Myocyte (in vitro differentiated cells): Measurements from ENCODE around the gene LASP1. TPM values are rescaled to one million over a fixed set of nuclear protein-coding genes. Genes with fewer than 3 reads are reported as not detected.

Source experiments
- DNase-seq: peaks from one replicate; pipeline ENCODE4 v3.0.0-alpha.2; 2012; ENCODE audit warnings: low read depth
- total RNA-seq: library from RNA; depleted of rRNA; stranded (reverse); fragments of >200 nt; gene quantifications from 2 replicates; pipeline ENCODE4 v1.2.3, GENCODE V29; 2014

The LASP1 gene
- total RNA-seq, 1 donor from 2014 or later = 89.9 TPM

- no peak for DNase-seq
Observed at GRCh38 chr17:38885728-38886642, 16.1 kb downstream of the LASP1 start.

- no peak for DNase-seq
Observed at GRCh38 chr17:38886643-38887010, 16.8 kb downstream of the LASP1 start.

DNA sequence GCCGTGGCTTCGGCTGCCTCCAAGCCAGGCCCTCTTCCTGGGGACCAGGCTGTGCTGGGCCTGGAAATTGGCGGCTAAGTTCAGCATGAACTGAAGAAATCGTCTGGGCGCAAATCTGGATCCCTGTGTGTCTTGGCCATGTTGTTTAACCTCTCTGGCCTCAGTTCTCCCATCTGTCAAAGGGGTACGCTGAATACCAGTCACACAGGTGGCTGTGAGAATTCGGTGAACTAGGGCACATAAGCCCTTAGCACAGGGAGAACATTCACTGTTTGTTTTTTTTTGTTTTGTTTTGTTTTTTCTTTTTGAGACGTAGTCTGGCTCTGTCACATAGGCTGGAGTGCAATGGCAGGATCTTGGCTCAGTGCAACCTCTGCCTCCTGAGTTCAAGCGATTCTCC is 19.0 kb downstream of the LASP1 start:
- no peak for DNase-seq

DNA sequence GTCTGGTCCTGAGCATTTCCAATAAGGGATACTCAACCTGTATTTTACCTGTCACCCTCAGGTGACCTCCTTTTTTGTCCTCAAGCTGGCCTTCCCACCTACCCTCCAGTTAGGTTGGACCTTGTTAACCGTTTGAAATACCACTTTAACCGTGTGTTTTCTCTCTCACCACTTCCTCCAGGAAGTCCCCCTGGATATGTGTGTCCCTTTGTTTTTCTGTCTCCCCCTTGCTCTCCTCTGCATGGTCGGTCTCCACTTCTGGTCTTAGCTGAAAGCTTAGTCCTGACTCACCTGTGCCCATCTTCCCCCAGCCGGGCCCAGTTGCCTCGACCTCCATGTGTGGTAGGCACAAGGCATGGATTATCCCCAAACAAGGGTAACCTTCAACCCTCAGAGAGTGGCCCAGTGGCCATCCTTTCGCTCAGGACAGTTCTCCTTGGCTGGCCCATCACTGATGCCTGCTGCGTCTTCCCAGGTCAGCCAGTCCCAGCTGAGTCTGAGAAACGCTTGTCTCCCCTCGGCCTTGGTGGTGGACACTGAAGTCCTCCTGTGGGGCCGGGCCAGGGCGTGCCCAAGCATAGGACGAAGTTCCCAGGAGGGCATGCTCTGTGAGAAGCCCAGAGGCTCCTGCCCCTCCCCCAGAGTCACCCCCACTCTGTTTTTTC is 20.0 kb downstream of the LASP1 start:
- no peak for DNase-seq

DNA sequence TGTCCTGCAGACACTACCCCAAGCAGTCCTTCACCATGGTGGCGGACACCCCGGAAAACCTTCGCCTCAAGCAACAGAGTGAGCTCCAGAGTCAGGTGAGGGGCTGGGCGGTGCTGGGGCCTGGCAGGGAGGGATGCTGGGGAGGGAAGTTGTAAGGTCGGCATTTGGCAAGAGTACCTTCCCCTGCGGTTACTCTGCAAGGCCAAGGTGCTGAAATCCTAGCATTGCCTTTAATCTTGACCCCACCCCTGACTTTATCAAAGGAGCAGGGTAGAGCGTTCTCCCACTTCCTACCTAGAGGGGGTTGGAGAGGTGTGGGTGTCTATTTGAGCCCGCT is 20.5 kb downstream of the LASP1 start:
- no peak for DNase-seq

- no peak for DNase-seq
Observed at GRCh38 chr17:38891441-38891840, 21.6 kb downstream of the LASP1 start.

GRCh38 chr17:38892083-38892482 is 22.2 kb downstream of the LASP1 start:
- DNase-seq = no peak

GRCh38 chr17:38892620-38893019 is 22.8 kb downstream of the LASP1 start:
- no peak for DNase-seq

DNA sequence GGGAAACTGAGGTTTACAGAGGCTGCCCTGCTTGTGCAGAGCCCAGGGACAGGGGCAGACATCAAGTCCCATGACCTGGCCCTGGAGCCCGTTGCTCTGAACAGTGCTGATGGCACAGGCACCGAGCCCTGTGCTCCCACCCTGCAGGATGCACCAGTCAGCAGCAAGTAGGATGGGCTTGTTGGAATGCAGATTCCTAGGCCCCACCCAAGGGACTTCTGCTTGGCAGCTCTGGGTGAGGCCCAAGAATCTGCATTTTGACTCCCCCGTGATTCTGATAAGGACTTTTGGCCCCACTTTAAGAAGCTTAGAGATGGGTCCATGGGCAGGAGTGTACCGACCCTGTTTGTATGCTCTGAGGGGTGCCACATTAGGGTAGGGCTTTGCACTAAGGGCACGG is 23.3 kb downstream of the LASP1 start:
- no peak for DNase-seq

DNA sequence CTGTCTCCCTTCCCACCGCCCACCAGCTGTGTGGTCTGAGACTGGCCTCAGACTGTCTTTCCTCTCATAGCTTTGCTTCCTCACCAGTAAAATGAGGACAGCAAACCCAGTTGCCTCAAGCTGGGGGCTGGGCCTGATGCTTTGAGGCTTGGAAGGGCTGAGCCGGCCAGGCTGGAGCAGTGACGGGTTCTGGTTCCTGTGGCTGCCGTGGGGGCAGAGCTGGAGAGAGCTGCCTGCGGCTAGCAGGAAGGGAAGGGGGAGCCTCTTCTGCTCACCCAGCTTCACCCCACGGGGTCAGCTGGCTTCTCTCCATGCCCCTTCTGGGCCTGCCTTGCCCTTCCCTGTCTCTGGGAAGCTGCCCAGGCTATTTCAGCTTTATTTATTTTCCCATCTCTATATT is 23.7 kb downstream of the LASP1 start:
- DNase-seq = peak; percentile 94

GRCh38 chr17:38894276-38894675 is 24.4 kb downstream of the LASP1 start:
- DNase-seq = no peak

DNA sequence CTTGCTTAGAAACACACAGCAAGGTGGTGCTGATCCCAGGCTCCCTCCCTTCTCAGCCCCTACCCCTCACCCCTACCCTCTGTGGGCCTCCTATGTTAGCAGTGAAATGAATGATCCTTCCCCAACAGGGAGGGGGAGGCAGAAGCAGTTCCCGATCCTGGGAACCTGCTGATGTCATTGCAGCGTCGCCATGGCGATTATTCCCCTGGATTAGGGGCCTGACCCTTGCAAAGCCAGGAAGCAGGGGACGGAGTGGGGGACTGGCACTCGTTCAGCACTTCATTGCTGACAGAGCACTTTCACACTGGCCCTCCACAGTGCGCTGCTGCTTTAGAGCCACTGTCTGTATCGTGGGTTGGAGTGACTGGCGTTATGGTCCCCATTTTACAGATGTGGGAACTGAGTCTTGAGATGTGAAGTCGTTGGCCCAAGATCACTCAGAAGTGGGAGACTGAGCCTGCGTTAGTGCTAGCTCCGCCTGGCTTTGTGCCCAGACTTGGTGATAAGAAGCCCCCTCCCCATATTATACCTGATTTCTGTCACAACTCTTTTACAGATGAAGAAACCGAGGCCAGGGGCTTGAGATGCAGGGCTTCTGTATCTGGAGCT is 26.6 kb downstream of the LASP1 start:
- no peak for DNase-seq

- DNase-seq = peak; percentile 95
Observed at GRCh38 chr17:38897176-38897575, 27.3 kb downstream of the LASP1 start.

DNA sequence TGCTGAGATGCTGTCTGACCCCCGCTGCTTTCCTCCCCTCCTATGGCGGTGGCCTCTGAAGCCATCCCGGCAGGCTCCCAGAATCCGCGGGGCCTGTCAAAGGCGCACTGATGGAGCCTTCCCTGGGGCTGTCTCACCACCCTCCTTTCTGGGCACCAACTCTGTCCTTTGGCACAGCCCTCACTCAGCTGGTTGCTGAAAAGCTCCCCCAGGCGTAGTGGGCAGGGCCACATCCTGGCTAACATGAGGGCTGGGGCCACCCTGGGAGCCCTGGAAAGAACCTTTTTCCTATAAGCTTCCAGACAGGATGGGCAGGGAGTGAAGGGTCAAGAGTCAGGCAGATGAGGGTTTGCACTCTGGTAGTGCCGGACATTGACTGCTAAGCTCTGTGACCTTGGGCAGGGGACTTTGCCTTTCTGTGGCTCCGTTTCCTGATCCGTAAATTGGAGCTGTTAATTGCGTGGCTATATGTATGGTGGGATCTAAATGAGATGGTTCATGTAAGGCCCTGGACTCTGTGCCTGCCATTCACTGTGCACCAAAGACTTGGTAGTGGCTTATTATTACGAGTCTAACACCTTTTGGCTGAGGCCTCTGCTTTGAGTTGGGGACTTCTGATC is 27.9 kb downstream of the LASP1 start:
- DNase-seq = no peak

- DNase-seq = peak; percentile 62
Observed at GRCh38 chr17:38898291-38898679, 28.4 kb downstream of the LASP1 start.

DNA sequence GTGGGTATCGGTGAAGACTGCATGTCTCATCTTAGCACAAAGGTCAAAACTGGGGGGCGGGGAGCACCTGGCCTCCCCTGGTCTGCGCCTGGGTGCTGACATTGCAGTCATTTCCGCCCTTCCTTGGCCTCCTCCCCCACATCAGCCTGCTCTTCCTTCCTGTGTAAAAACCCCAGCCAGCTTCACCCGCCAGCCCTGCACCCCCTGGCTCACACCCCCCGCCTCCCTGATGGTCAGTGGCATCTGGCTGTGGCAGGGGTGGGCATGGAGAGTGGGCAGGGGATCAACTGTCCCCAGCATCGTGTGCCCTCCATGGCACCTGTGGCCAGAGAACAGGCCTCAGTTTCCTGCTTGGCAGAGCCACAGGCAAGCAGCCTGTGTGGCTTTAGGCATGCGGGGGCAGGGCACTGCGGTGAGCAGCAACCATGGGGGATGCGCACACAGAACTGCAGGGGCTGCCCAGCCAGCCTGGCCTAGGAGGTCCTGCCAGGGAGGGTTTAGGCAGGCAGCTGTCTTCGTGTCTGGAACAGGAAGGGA is 29.0 kb downstream of the LASP1 start:
- DNase-seq = peak; percentile 97

DNA sequence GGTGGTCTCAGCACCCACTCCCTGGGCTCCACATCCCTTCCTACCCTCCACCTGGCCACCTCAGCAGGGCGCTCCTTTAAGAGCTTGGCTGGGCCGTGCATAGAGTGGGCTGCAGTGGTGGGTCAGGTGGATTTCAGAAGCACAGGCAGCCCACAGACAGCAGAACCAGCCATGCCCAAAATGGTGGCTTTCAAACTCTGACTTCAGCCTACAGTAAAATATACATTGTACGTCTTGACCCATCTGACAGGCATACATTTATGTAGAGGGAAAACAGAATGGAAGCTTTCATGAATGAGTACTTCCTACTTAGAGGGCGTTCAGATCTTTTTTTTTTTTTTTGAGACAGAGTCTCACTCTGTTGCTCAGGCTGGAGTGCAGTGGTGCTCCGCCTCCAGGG is 29.6 kb downstream of the LASP1 start:
- no peak for DNase-seq

- peak; percentile 98 for DNase-seq
Observed at GRCh38 chr17:38900978-38901656, 31.3 kb downstream of the LASP1 start.

GRCh38 chr17:38903404-38903803 is 33.5 kb downstream of the LASP1 start:
- no peak for DNase-seq

GRCh38 chr17:38904892-38905291 is 35.0 kb downstream of the LASP1 start:
- no peak for DNase-seq

DNA sequence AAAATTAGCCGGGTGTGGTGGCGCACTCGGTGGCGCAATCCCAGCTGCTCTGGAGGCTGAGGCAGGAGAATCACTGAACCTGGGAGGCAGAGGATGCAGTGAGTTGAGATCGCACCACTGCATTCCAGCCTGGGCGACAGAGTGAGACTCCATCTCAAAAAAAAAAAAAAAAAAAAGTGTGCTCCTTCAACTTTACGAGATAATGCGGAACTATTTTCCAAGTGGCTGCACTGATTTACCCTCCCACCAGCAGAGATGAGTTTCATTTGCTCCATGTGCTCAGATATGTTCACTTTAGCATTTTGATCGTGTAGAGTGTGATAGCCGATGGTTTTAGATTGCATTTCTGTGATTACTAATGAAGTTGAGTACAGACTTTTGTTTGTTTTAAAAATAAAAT is 35.5 kb downstream of the LASP1 start:
- DNase-seq = no peak
